ENCODE measurements around the gene HBP1. TPM values are rescaled to one million over a fixed set of nuclear protein-coding genes. Genes with fewer than 3 reads are reported as not detected.

Gene HBP1
- total RNA-seq, 1 experiment from 2014 or later = 31.0 TPM

GRCh38 chr7:107162475-107162874 lies 6.3 kb upstream of the HBP1 start (continued):
- TF ChIP-seq, protein P1, sequence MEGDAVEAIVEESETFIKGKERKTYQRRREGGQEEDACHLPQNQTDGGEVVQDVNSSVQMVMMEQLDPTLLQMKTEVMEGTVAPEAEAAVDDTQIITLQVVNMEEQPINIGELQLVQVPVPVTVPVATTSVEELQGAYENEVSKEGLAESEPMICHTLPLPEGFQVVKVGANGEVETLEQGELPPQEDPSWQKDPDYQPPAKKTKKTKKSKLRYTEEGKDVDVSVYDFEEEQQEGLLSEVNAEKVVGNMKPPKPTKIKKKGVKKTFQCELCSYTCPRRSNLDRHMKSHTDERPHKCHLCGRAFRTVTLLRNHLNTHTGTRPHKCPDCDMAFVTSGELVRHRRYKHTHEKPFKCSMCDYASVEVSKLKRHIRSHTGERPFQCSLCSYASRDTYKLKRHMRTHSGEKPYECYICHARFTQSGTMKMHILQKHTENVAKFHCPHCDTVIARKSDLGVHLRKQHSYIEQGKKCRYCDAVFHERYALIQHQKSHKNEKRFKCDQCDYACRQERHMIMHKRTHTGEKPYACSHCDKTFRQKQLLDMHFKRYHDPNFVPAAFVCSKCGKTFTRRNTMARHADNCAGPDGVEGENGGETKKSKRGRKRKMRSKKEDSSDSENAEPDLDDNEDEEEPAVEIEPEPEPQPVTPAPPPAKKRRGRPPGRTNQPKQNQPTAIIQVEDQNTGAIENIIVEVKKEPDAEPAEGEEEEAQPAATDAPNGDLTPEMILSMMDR (IDR thresholded peaks at IDR 0.05) = no peak
- no peak for TF ChIP-seq ERG (CRISPR knock-in tag; IDR thresholded peaks at IDR 0.05)

DNA sequence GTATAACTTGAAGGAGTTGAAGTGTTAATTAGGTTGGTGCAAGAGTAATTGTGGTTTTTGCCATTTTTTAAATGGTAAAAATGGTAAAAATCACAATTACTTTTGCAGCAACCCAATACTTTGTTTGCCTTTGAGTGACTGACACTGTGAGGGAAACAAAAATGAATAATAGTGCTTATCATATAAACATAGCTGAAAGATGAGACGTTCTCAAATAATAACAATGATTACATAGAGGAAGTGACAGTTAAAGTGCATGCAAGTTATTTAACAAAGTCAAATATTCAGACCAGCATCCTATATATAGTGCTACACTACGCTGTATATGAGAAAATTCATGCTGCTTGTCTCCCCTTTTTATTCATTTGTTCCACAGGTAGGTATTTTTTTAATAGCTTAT lies 4.7 kb upstream of the HBP1 start:
- Mint-ChIP-seq H3K4me1 (peaks cover 24% of the 10 kb centered on the region), H3K27me3 (ENCODE audit: low read depth) (no peaks in the 10 kb centered on the region), H3K4me3 (no peak overlapping the region), H3K36me3 (no peaks in the 10 kb centered on the region), H3K27ac (no peak overlapping the region), H3K9me3 (no peaks in the 10 kb centered on the region)
- ChIA-PET CTCF (no interaction called here), POLR2A (no interaction called here)
- TF ChIP-seq TEAD4 (CRISPR knock-in tag; IDR thresholded peaks at IDR 0.05) = no peak
- TF ChIP-seq IRF1 (CRISPR knock-in tag; IDR thresholded peaks at IDR 0.05) = no peak
- TF ChIP-seq, protein P2, sequence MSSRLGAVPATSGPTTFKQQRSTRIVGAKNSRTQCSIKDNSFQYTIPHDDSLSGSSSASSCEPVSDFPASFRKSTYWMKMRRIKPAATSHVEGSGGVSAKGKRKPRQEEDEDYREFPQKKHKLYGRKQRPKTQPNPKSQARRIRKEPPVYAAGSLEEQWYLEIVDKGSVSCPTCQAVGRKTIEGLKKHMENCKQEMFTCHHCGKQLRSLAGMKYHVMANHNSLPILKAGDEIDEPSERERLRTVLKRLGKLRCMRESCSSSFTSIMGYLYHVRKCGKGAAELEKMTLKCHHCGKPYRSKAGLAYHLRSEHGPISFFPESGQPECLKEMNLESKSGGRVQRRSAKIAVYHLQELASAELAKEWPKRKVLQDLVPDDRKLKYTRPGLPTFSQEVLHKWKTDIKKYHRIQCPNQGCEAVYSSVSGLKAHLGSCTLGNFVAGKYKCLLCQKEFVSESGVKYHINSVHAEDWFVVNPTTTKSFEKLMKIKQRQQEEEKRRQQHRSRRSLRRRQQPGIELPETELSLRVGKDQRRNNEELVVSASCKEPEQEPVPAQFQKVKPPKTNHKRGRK (CRISPR knock-in tag; IDR thresholded peaks at IDR 0.05; ENCODE audit: borderline replicate concordance) = no peak
- no peak for TF ChIP-seq NR3C1 (CRISPR knock-in tag; conservative IDR thresholded peaks at IDR 0.05; ENCODE audit: low read depth)
- no peak for TF ChIP-seq ESRRA (CRISPR knock-in tag; IDR thresholded peaks at IDR 0.05; ENCODE audit: borderline replicate concordance)
- TF ChIP-seq, protein P3, sequence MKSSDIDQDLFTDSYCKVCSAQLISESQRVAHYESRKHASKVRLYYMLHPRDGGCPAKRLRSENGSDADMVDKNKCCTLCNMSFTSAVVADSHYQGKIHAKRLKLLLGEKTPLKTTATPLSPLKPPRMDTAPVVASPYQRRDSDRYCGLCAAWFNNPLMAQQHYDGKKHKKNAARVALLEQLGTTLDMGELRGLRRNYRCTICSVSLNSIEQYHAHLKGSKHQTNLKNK (CRISPR knock-in tag; IDR thresholded peaks at IDR 0.05) = no peak
- TF ChIP-seq ELF4 (CRISPR knock-in tag; IDR thresholded peaks at IDR 0.05; ENCODE audit: low read depth) = no peak
- TF ChIP-seq FOXJ3 (CRISPR knock-in tag; IDR thresholded peaks at IDR 0.05; ENCODE audit: borderline replicate concordance) = no peak
- no peak for TF ChIP-seq HMGXB4 (CRISPR knock-in tag; IDR thresholded peaks at IDR 0.05)
- TF ChIP-seq ARID4B (CRISPR knock-in tag; IDR thresholded peaks at IDR 0.05; ENCODE audit: borderline replicate concordance) = no peak
- TF ChIP-seq, protein P1 (IDR thresholded peaks at IDR 0.05) = no peak
- TF ChIP-seq ETV6 (CRISPR knock-in tag; IDR thresholded peaks at IDR 0.05) = no peak
- TF ChIP-seq NR1H2 (CRISPR knock-in tag; IDR thresholded peaks at IDR 0.05) = no peak
- TF ChIP-seq MXD4 (CRISPR knock-in tag; IDR thresholded peaks at IDR 0.05; ENCODE audit: borderline replicate concordance) = no peak
- TF ChIP-seq SMAD3 (CRISPR knock-in tag; IDR thresholded peaks at IDR 0.05; ENCODE audit: borderline replicate concordance) = no peak
- TF ChIP-seq ZNF425 (CRISPR knock-in tag; conservative IDR thresholded peaks at IDR 0.05) = no peak
- DNase-seq (ENCODE audit: low spot score) (no peak), ATAC-seq (no peak)
